Measurements from ENCODE around the gene PYCARD.

GRCh38 chr16:31238041-31238440 lies 35.5 kb upstream of the PYCARD start:
- TF ChIP-seq CTCF (IDR thresholded peaks at IDR 0.05) (no peak), POLR2A (IDR thresholded peaks at IDR 0.05) (no peak)

Measured in tibial nerve (tissue), 3 donors.